GM12865 (cell line): Measurements from ENCODE around the gene ADRB1.

Source experiments
- DNase-seq: peaks from one replicate; pipeline ENCODE4 v3.0.0; 2010; ENCODE audit warnings: low read depth
- H3K4me3 ChIP-seq: 2 replicates; pipeline ENCODE4 v1.5.1; 2011; ENCODE audit warnings: mild to moderate bottlenecking, low read depth, low read length, control low read depth
- TF ChIP-seq, protein P1 (sequence below): IDR thresholded peaks from 2 replicates; pipeline ENCODE4 v1.5.1; 2011; ENCODE audit warnings: low read length, control low read depth, low read depth, inconsistent platforms; ENCODE audit not compliant: insufficient read depth; ENCODE audit errors: missing control alignments

ADRB1 gene

DNA sequence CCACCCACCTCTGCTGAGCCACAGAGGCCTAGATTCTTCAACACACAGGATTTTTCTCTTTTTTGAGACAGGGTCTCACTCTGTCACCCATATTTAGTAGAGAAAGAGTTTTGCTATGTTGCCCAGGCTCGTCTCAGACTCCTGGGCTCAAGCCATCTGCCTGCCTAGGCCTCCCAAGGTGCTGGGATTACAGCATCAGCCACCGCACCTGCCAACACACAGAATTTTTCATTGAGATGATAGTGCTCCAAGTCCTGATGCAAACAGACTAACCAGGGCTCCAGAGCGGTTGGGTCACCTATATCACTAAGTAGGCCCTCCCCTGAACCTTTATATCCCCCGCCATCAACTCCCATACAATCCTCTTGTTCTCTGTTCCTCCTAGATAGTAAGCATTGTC is 24.4 kb upstream of the ADRB1 start:
- no peak overlapping the region for H3K4me3 ChIP-seq
- TF ChIP-seq, protein P1, sequence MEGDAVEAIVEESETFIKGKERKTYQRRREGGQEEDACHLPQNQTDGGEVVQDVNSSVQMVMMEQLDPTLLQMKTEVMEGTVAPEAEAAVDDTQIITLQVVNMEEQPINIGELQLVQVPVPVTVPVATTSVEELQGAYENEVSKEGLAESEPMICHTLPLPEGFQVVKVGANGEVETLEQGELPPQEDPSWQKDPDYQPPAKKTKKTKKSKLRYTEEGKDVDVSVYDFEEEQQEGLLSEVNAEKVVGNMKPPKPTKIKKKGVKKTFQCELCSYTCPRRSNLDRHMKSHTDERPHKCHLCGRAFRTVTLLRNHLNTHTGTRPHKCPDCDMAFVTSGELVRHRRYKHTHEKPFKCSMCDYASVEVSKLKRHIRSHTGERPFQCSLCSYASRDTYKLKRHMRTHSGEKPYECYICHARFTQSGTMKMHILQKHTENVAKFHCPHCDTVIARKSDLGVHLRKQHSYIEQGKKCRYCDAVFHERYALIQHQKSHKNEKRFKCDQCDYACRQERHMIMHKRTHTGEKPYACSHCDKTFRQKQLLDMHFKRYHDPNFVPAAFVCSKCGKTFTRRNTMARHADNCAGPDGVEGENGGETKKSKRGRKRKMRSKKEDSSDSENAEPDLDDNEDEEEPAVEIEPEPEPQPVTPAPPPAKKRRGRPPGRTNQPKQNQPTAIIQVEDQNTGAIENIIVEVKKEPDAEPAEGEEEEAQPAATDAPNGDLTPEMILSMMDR = no peak
- no peak for DNase-seq

DNA sequence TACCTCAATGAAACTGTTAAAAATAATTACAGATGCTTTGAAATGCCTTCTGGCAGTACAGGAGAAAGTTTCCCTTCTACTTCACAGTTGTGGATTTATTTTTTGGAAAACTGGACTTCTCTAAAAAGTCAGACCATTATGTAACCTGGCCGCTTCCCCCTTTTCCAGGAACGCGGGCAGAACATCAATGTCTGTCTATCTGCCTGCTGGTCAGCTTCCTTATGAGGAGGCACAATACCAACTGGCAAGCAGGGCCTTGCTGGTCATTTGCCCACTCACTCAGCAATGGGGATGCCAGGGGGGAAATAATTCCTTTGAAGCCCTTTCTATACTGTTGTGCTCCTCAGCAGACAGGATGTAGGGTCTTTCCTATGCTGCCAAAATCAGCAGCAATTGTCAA is 22.5 kb upstream of the ADRB1 start:
- DNase-seq = no peak

DNA sequence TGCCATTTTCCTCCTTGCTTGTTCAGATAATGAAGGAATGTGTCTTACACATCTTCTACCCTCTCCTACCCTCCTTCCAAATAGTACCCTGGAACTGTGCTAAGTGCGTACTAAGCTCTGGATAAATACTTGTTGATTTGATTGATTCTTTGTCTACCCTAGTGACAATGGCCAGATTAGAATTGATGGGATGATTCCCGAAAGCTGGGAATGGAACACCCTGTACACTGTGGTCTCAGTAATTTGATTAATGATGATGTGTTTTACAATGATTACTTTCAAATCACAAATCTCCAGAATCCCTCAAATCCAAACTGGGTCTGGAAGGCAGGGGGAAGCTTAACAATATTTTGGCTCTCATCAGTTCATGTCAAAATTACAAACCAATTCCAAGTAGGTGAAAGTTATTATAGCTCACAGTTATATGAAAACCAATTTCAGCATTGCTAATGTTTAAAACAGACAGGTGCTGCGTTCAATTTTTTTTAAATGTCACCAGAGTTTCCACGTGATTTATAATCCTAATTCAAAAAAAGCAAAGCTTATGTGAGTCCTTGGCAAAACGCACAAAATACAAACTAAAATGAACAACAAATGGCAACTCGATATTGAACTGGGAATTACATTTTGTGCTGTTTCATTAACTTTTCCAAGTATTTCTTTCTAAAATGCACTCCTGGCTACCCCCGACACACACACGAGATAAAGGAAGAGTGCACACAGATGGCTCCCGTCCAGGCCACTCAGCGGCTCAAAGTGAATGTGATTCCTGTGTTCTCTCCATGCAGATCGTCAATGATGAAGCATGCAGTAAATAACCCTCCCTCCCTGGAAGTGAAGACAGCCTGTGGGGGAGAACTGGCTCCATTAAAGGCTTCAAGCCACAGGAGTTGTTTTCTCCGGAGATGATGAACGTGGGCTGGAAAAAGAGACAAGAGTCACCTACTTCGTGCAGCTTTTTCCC is 21.7 kb upstream of the ADRB1 start:
- no peak overlapping the region for H3K4me3 ChIP-seq
- TF ChIP-seq, protein P1 = no peak
- DNase-seq = no peak

More for the DNA sequence above, 22.5 kb upstream of the ADRB1 start:
- H3K4me3 ChIP-seq = no peak overlapping the region
- TF ChIP-seq, protein P1 = no peak

DNA sequence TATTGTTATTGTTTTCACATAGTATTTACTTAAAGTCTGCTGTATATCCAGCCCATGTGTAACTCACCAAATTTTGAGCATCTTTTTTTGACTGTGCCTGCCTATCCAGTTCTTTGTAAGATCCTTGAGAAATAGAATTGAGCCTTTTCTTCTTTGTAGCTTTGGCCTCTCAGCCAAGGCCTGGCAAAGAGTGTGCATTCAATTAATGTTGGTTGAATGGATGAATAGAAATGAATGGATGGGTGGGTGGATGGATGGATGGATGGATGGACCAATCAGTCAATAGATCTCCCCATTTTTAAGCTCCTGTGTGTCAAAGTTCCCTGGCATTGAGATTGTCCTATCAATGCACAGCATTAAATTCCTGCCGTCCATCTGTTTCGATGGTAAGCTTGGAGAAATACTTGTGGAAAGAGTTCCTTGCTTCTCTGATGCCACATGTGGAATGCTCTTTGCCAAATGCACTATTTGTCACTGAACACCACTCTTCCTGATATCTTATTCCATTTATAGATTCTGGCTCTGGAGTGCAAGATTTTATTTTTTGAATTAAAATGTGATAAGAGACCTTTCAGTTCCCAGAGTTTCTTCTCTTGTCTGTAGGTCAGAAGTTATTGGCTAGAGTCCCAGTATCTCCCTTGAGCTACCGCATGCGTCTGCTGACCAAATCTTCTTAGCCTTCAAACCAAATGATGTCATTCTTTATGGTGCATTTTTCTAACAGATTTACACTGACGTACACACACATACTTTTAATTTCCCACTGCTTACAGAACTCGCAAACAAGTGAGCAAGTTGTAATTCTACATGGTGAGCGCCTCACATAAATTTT is 20.7 kb upstream of the ADRB1 start:
- H3K4me3 ChIP-seq = no peak overlapping the region
- TF ChIP-seq, protein P1 = no peak
- no peak for DNase-seq

DNA sequence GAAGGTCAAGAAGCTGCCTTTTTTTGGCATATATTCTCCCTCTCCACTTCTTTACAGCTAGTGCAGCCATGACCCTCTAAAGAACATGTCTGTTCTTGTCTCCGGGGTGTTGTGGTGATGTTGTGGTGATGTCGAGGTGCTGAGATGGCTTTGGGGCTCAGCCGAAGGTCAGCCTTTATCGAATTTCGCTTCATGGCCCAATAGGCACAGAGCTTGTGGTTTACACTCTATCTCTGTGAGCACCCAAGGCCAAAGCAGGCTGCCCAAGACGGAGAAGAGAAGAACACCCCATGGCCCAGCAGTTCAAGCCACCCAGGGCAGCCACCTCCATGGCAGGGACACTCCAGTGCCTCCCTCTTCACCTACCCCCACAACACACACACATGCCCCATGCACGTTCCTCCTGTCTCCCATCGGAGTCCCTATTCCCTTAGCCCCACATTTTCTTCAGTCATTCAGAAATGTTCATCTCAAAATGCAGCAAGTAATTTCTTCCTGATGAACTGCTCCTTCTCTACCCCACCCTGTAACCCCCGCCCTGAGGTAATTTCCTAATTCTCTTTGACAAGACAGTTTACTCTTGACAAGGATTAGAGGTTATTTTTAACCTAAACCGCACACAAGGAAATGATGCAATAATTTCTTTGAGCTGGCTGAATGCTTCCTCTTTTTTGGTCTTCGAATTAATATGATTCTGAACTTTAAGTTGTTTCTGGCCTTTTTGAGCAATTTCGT is 18.6 kb upstream of the ADRB1 start:
- peak; percentile 93 for DNase-seq
- peak overlapping the region; percentile 29 for H3K4me3 ChIP-seq
- TF ChIP-seq, protein P1 = no peak

DNA sequence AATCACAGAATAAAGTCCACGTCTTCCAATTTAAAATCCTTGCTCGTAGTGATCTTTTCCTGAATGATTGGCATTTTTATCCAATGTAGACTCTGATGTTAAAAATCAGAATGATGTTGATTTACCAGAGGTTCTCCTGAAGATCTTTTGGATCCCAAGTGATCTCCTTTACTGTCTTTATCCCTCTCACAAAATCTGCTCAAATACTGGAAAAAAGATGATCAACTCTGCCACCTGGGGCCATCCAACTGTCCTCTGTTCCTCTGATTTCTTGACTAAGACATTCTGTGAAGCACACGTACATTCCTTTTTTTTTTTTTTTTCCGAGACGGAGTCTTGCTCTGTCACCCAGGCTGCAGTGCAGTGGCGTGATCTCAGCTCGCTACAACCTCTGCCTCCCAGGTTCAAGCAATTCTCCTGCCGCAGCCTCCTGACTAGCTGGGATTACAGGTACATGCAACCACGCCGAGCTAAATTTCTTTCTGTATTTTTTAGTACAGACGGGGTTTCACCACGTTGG is 18.0 kb upstream of the ADRB1 start:
- TF ChIP-seq, protein P1 = no peak
- no peak overlapping the region for H3K4me3 ChIP-seq
- DNase-seq = no peak
